Measurements from ENCODE around the gene SPAG4.

The SPAG4 gene, protein sequence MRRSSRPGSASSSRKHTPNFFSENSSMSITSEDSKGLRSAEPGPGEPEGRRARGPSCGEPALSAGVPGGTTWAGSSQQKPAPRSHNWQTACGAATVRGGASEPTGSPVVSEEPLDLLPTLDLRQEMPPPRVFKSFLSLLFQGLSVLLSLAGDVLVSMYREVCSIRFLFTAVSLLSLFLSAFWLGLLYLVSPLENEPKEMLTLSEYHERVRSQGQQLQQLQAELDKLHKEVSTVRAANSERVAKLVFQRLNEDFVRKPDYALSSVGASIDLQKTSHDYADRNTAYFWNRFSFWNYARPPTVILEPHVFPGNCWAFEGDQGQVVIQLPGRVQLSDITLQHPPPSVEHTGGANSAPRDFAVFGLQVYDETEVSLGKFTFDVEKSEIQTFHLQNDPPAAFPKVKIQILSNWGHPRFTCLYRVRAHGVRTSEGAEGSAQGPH

DNA sequence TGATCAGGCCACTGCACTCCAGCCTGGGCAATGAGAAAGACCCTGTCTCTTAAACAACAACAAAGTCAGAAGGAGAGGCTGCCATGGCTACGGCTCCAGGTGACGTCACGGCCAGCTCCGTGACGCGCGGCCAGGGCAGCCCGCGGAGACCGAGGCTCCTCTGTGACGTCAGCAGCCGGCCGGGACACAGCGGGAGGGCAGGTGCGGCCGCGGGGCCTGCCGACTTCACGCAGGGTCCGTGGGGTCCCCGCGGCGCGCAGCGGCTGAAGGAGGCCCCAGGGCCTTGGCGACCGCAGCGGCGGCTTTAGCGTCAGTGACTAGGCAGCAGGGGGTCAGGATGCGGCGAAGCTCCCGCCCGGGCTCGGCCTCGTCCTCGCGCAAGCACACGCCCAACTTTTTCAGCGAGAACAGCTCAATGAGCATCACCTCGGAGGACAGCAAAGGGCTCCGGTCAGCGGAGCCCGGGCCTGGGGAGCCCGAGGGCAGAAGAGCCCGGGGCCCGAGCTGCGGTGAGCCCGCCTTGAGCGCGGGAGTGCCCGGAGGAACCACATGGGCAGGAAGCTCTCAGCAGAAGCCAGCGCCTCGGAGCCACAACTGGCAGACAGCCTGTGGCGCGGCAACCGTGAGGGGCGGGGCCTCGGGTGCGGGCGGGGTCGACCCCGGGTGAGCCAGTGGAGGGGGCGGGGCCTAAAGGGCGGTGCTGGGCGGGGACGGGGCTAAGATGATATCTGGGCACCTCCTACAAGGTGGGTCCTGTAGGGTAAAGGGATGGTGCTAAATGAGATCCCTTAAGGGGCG, at the start of gene SPAG4:
TSS of gene SPAG4 (plus strand) at position 163 of the 798 bp plus-strand sequence. CDS start at position 338, 175 bp downstream.
- in situ Hi-C loops (cut with MboI; ENCODE audit: low sequenced_read_pairs): no loop called here

GRCh38 chr20:35568645-35569044, 47.0 kb upstream of the SPAG4 start:
- in situ Hi-C loops (cut with MboI; ENCODE audit: low sequenced_read_pairs): no loop called here

- in situ Hi-C loops (cut with MboI; ENCODE audit: low sequenced_read_pairs): no loop called here
Measured at GRCh38 chr20:35571555-35571954, 44.1 kb upstream of the SPAG4 start.

DNA sequence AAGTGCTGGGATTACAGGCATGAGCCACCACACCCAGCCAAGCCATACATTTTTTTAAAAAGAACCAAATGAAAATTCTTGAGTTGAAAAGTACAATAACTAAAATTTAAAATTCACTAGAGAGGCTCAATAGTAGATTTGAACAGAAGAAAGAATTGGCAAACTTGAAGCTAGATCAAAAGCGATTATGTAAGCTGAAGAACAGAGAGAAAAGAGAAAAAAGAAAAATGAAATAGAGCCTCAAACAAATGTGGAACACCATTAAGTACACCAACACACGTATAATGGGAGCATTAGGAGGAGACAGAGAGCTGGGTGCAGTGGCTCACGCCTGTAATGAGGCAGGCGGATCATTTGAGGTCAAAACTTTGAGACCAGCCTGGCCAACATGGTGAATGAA, 42.8 kb upstream of the SPAG4 start:
- in situ Hi-C loops (cut with MboI; ENCODE audit: low sequenced_read_pairs): no loop called here

GRCh38 chr20:35575958-35576357, 39.7 kb upstream of the SPAG4 start:
- in situ Hi-C loops (cut with MboI; ENCODE audit: low sequenced_read_pairs): no loop called here

DNA sequence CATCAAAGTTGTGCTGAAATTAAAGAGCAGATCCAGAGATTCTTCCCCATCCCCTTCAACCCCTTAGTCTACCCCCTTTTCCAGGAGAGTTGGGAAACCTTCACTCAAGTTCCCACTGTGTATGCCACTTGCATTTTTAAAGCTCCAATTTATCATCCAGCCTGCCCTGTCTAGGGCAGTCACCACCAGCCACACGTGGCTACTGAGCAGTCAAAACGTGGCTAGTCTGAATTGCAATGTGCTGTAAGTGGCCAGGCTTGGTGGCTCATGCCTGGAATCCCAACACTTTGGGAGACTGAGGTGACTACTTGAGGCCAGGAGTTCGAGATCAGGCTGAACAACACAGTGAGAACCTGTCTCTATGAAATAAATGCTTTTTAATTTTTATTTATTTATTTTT, 38.8 kb upstream of the SPAG4 start:
- in situ Hi-C loops (cut with MboI; ENCODE audit: low sequenced_read_pairs): no loop called here

GRCh38 chr20:35578469-35578868, 37.2 kb upstream of the SPAG4 start:
- in situ Hi-C loops (cut with MboI; ENCODE audit: low sequenced_read_pairs): no loop called here

GRCh38 chr20:35579196-35579595, 36.4 kb upstream of the SPAG4 start:
- in situ Hi-C loops (cut with MboI; ENCODE audit: low sequenced_read_pairs): no loop called here

DNA sequence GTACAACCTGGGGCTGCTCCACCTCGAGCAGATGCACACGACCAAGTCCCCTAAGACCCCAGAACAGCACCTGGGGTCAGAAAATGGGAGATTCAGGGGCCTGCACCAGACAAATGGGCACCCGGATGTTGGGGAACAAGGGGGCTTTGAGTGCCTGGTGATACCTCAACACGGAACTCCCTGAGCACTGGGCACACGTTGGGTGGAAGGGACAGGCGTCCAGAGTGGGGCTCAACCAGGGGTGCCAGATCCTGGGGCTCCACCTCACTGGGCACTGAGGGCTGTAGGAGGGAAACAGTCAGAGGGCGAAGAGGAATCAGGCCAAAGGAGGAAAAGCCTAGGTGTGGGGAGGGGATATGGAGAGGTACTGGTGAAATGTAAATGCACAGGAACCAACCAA, 33.5 kb upstream of the SPAG4 start:
- in situ Hi-C loops (cut with MboI; ENCODE audit: low sequenced_read_pairs): no loop called here

GRCh38 chr20:35582741-35583404, 32.8 kb upstream of the SPAG4 start:
- in situ Hi-C loops (cut with MboI; ENCODE audit: low sequenced_read_pairs): no loop called here

GRCh38 chr20:35583636-35584560, 31.7 kb upstream of the SPAG4 start:
- in situ Hi-C loops (cut with MboI; ENCODE audit: low sequenced_read_pairs): no loop called here

DNA sequence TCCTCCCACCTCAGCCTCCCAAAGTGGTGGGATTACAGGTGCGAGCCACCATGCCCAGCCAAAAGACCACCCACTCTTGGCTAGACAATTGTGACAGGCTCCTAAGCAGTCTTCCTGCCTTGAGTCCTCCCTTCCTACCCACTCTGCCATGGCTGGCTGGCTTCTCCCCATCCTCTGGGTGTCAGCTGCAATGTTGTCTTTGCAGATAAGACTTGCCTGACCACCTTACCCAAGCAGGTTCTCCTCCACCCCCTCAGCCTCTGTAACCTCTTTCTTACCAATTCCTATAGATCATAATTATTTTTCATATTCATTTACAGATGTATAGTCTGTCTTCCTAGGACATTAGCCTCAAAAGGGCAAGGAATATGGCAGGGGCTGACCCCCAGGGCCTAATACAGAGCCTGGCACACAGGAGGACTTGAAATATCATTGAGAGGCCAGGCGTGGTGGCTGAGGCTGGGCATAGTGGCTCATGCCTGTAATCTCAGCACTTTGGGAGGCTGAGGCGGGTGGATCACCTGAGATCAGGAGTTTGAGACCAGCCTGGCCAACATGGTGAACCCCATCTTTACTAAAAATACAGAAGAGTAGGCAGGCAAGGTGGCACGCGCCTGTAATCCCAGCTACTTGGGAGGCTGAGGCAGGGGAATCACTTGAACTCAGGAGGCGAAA, 28.7 kb upstream of the SPAG4 start:
- in situ Hi-C loops (cut with MboI; ENCODE audit: low sequenced_read_pairs): no loop called here

DNA sequence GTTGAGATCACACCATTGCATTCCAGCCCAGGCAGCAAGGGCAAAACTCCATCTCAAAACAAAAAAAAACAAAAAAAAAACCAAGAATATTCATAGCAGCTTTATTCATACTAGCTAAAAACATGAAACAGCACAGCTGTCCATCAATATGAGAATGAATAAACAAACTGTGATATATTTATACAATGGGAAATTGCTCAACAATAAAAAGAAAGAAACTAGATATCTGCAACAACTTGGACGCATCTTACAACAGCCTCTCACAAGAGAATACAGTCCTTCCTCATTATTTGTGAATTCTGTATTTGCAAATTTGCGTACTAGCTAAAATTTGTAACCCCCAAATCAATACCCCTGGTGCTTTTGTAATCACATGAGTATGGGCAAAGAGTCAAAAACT, 28.2 kb upstream of the SPAG4 start:
- in situ Hi-C loops (cut with MboI; ENCODE audit: low sequenced_read_pairs): no loop called here

GRCh38 chr20:35588397-35588796, 27.2 kb upstream of the SPAG4 start:
- in situ Hi-C loops (cut with MboI; ENCODE audit: low sequenced_read_pairs): no loop called here

DNA sequence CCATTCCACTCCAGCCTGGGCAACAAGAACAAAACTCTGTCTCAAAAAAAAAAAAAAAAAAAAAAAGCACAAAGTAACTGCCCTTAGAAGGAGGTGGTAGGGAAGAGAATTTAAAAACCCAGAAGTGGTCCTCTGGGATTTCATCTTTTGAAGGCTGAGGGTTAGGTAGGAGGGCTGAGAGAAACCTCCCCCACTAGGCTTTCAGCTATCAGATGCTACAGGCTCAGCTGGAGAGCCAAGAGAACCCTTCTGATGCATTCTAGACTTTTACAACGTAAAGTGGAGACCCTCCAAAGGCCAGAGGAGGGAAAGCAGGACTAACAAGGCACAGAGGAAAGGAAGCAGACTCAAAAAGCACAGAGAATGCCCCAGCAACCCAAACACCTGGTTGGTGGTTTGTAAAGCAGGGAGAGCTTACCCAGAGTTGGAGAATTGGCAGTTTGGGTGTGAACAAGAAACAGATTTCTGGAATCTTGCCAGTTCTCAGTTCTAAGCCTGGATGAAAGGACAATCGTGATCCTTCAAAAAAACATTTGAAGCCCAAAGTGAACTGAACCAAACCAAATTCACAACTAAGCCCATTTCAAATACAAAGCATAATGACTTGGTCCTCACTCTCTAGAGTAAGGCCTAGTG, 23.2 kb upstream of the SPAG4 start:
- in situ Hi-C loops (cut with MboI; ENCODE audit: low sequenced_read_pairs): no loop called here

GRCh38 chr20:35595456-35595855, 20.2 kb upstream of the SPAG4 start:
- in situ Hi-C loops (cut with MboI; ENCODE audit: low sequenced_read_pairs): no loop called here

GRCh38 chr20:35595901-35596300, 19.7 kb upstream of the SPAG4 start:
- in situ Hi-C loops (cut with MboI; ENCODE audit: low sequenced_read_pairs): no loop called here

DNA sequence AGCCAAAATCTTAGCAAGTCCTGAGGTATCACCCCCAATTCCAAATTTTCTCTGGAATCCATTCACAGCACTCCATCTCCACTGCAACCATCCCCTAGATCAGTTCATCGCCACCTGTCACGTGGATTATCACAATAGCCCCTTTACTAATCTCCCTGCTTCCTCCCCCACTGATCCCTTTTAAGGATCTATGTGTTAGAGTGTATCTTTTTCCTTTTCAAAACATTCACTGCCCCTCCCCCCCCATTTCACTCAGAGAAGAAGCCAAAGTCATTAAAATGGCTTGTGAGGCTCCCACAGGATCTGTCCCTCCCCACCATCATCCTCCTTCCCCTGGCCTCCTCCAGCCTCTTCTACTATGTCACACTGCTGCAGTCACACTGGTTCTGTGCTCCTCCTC, 18.4 kb upstream of the SPAG4 start:
- in situ Hi-C loops (cut with MboI; ENCODE audit: low sequenced_read_pairs): no loop called here

GRCh38 chr20:35598476-35598875, 17.2 kb upstream of the SPAG4 start:
- in situ Hi-C loops (cut with MboI; ENCODE audit: low sequenced_read_pairs): no loop called here
